ENCODE data around the gene SLC35D2.

Gene SLC35D2

DNA sequence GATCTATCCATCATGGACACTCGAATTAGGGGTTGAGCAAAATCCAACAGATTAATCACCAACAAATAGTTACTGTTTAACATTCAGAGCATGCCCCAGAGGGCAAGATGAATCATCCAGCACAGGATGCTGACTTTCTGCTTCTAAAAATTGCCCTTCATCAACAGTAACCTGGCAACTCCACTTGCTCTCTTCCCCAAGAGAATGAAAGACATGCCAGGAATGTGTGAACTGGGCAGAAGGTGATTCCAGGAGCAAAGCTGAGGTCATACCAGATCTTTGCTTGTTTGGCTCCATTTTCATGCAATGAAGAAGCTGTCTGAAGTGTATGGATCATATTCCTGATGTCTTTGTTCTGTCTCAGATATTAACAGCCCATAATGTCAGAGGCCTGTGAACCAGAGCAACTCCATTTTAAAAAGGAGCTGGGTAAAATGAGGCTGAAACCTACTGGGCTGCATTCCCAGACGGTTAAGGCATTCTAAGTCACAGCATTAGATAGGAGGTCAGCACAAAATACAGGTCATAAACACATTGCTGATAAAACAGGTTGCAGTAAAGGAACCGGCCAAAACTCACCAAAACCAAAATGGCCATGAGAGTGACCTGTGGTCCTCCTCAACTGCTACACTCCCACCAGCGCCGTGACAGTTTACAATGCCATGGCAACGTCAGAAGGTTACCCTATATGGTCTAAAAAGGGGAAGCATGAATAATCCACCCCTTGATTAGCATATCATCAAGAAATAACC lies 37.1 kb upstream of the SLC35D2 start:
- H3K27ac ChIP-seq: peak overlapping the region; percentile 99
- no peak for TF ChIP-seq ZFX (IDR thresholded peaks at IDR 0.05; ENCODE audit: borderline replicate concordance)
- TF ChIP-seq, protein P1, sequence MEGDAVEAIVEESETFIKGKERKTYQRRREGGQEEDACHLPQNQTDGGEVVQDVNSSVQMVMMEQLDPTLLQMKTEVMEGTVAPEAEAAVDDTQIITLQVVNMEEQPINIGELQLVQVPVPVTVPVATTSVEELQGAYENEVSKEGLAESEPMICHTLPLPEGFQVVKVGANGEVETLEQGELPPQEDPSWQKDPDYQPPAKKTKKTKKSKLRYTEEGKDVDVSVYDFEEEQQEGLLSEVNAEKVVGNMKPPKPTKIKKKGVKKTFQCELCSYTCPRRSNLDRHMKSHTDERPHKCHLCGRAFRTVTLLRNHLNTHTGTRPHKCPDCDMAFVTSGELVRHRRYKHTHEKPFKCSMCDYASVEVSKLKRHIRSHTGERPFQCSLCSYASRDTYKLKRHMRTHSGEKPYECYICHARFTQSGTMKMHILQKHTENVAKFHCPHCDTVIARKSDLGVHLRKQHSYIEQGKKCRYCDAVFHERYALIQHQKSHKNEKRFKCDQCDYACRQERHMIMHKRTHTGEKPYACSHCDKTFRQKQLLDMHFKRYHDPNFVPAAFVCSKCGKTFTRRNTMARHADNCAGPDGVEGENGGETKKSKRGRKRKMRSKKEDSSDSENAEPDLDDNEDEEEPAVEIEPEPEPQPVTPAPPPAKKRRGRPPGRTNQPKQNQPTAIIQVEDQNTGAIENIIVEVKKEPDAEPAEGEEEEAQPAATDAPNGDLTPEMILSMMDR (IDR thresholded peaks at IDR 0.05): no peak

DNA sequence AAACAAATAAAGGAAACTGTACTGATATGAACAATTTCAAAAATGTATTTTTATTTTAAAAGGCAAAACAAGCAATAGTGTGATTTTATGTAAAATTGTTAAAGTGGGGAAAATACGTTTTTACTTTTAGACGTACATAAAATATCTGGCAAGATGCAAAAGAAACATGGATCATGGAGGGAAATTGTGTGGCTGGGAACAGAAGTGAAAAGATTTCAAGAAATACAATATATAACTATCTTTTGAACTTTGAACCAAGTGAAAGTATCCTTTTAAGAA lies 36.1 kb upstream of the SLC35D2 start:
- TF ChIP-seq ZFX (IDR thresholded peaks at IDR 0.05; ENCODE audit: borderline replicate concordance): no peak
- TF ChIP-seq, protein P1 (IDR thresholded peaks at IDR 0.05): no peak
- peak overlapping the region; percentile 99 for H3K27ac ChIP-seq

DNA sequence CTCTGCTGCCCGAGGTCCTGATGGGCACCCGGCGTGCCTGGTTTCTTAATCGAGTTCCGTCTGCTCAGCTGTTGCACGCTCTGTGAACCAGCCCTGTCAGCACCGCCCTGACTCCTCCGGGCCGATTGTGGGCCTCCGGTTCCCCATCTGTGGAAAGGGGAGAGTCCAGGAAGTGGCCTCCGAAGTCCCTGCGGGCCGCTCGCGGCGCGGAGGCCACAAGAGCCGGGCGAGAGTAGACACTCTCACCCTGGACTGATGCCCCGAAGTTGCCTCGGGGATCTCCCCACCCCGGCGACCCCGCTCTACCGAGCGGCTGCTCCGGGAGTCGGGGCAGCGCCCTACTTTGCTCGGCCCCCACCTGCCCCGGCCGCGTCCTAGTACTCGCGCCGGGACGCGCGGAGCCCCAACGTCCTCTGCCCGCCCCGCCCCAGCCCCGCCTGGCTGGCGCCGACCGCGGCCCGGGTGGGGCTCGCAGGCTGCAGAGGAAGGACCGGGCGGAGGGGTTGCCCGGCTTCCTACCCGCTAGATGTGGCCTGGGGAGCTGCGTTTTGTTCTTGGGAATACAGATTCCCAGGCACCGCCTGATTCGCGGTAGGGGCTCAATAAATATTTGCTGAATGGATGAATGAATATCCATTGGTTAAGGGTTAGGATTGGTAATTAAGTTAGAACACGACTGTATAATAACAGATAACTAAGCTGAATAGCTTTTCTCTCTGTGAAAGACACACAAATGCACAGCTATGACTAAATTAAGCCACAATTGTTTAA lies 35.6 kb upstream of the SLC35D2 start:
- TF ChIP-seq, protein P1 (IDR thresholded peaks at IDR 0.05): no peak
- no peak for TF ChIP-seq ZFX (IDR thresholded peaks at IDR 0.05; ENCODE audit: borderline replicate concordance)
- peak overlapping the region; percentile 99 for H3K27ac ChIP-seq

DNA sequence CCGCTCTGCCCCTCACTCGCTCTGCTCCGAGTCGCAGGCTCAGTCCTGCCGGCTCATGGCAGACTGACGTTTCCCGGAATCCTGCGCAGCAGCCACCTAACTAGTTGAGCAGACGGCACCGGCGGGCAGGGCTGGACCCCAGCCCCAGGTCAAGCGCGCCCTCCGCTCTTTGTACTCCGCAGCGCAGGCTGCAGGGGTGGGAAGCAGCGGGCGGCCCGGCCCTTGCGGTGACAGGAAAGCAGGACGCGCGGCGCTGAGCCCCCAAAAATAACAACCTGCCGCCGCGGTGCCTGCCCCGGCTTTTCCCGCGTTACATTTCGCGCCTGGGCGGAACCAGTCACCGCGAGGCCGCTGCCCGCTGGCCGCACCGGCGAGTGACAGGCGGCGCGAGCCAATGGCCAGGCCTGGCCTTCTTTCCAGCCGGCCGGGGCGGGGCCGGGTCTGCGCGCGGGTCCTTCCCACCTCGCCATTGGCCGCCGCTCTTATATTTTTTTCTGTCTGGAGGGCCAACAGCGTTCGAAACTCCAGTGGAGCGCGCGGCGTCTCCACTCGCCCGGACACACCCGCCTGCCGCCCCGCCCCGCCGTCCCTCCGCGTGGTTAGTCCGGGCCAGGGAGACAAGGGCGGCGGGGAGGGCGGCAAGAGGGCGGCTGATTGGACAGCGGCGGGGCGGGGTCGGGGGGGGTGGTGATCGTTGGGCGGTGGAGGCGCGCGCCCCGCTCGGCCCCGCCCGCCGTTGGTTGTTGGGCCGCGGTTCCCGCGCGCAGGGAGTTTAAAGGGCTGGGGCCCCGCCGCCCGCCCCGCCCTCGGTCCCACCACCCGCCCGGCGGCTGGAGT lies 34.8 kb upstream of the SLC35D2 start, which contains the start of gene ZNF367:
TSS of gene ZNF367 (minus strand) at position 288 of the 837 bp plus-strand sequence. CDS start 338 bp downstream, outside the sequence.
- TF ChIP-seq ZFX (IDR thresholded peaks at IDR 0.05; ENCODE audit: borderline replicate concordance): no peak
- TF ChIP-seq, protein P1 (IDR thresholded peaks at IDR 0.05): no peak
- peak within 1 kb of the TSS; percentile 99 for H3K27ac ChIP-seq

DNA sequence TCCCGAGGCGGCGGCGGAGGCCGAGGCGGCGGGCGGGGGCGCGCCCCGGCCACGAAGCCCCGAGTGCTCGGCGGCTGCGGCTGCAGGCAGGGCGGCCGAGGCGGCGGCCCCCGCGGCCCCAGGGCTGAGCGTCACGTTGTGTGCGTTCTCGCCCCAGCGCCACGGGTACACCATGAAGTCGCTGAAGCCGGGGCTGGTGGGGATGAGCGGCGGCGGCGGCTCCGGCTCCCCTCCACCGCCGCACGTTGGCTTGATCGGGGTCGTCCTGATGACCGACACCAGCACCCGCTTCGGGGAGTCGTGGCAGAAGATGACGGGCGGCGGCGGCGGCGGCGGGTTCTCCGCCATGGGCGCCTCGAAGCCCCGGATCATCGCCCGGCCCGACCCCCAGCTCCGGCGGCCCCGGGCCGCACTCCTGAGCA lies 34.2 kb upstream of the SLC35D2 start:
- TF ChIP-seq, protein P1 (IDR thresholded peaks at IDR 0.05): no peak
- TF ChIP-seq ZFX (IDR thresholded peaks at IDR 0.05; ENCODE audit: borderline replicate concordance): no peak

DNA sequence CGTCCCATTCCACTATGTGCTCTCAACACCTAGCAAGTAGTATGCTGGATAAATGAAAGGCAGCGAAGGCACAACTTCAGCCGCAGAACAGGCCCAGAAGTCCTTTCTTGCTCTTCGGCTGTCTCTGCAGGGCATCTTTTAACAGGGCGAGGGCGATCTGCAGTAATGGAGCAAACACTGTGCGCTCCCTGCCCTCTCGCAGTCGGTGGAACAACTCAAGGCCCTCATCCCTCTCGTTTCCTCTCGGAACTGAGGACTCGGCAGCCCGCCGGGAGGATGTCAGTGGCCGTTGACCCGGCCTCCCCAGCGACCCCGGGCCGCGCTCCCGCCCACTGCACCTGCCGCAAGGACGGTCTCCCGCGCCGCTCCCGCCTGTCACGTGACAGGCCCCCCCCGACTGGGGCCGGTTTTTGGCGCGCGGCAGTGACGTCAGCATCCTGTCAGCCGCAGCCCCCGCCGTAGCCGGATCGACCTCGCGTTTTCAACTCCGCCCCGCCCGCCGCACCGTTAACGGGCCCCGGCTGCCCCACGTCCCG lies 33.6 kb upstream of the SLC35D2 start:
- TF ChIP-seq, protein P1 (IDR thresholded peaks at IDR 0.05): no peak
- no peak for TF ChIP-seq ZFX (IDR thresholded peaks at IDR 0.05; ENCODE audit: borderline replicate concordance)
- H3K27ac ChIP-seq: peak overlapping the region; percentile 99

More for the DNA sequence above, 34.2 kb upstream of the SLC35D2 start:
- H3K27ac ChIP-seq: peak overlapping the region; percentile 99
